Mesenchymal stem cell (in vitro differentiated cells and primary cell): ENCODE measurements around the gene FADD.
A peak's percentile ranks its signal among the peaks of the same experiment; 100 is the strongest.

Experiments
- DNase-seq: peaks from one replicate; pipeline ENCODE4 v3.0.0-alpha.2; 2013
- H2AFZ ChIP-seq: one replicate; pipeline ENCODE4 v1.6.1; 2013; ENCODE audit warnings: low read depth, mild to moderate bottlenecking, control low read depth, inconsistent platforms, low read length, moderate library complexity
- H2AK5ac ChIP-seq: 2 replicates; pipeline ENCODE4 v1.6.1; 2013; ENCODE audit warnings: low read length, moderate library complexity, mild to moderate bottlenecking, inconsistent platforms; ENCODE audit not compliant: severe bottlenecking
- H2BK120ac ChIP-seq: one replicate; pipeline ENCODE4 v1.6.1; 2013; ENCODE audit warnings: low read depth, mild to moderate bottlenecking, inconsistent platforms, low read length, moderate library complexity
- H2BK12ac ChIP-seq, 2 experiments: one replicate each; pipeline ENCODE4 v1.6.1; 2013; ENCODE audit warnings: inconsistent platforms in 2 of 2, low read length in 2 of 2, mild to moderate bottlenecking in 2 of 2, moderate library complexity in 2 of 2, control low read depth in 1 of 2
- H2BK15ac ChIP-seq: one replicate; pipeline ENCODE4 v1.6.1; 2013; ENCODE audit warnings: mild to moderate bottlenecking, low read depth, inconsistent platforms; ENCODE audit not compliant: poor library complexity, severe bottlenecking
- H2BK5ac ChIP-seq: 2 replicates; pipeline ENCODE4 v1.6.1; 2013; ENCODE audit warnings: low read depth, mild to moderate bottlenecking, low read length, control low read depth, inconsistent platforms; ENCODE audit not compliant: poor library complexity, severe bottlenecking
- H3K14ac ChIP-seq, 2 experiments: one replicate each; pipeline ENCODE4 v1.6.1; 2013; ENCODE audit warnings: inconsistent platforms in 2 of 2, low read length in 2 of 2, control low read depth in 1 of 2, mild to moderate bottlenecking in 1 of 2, moderate library complexity in 1 of 2
- H3K18ac ChIP-seq, 2 experiments: one replicate each; pipeline ENCODE4 v1.6.1; 2013; ENCODE audit warnings: inconsistent platforms in 2 of 2, low read length in 2 of 2, control low read depth in 1 of 2, low read depth in 1 of 2, mild to moderate bottlenecking in 1 of 2
- H3K23ac ChIP-seq, 2 experiments: one replicate each; pipeline ENCODE4 v1.6.1; 2013; ENCODE audit warnings: inconsistent platforms in 2 of 2, low read length in 2 of 2, mild to moderate bottlenecking in 2 of 2, moderate library complexity in 2 of 2, control low read depth in 1 of 2
- H3K27ac ChIP-seq: 2 replicates; pipeline ENCODE4 v1.5.1; 2013; ENCODE audit warnings: mild to moderate bottlenecking, moderate library complexity, low read length, control low read depth, inconsistent platforms; ENCODE audit not compliant: poor library complexity, severe bottlenecking
- H3K27me3 ChIP-seq, 2 experiments: 2 replicates each; pipeline versions ENCODE4 v1.6.1 to v1.7.0; 2013; ENCODE audit warnings: low read length in 2 of 2, mild to moderate bottlenecking in 2 of 2, moderate library complexity in 2 of 2, control low read depth in 1 of 2, inconsistent platforms in 1 of 2; ENCODE audit not compliant: control insufficient read depth in 1 of 2, insufficient read depth in 1 of 2
- H3K36me3 ChIP-seq, 2 experiments: 2 replicates each; pipeline versions ENCODE4 v1.6.1 to v1.7.0; 2013; ENCODE audit warnings: low read length in 2 of 2, control low read depth in 1 of 2, inconsistent platforms in 1 of 2, low read depth in 1 of 2, mild to moderate bottlenecking in 1 of 2; ENCODE audit not compliant: insufficient read depth in 2 of 2, control insufficient read depth in 1 of 2
- H3K4ac ChIP-seq, 2 experiments: one replicate each; pipeline ENCODE4 v1.6.1; 2013; ENCODE audit warnings: inconsistent platforms in 2 of 2, low read length in 2 of 2, mild to moderate bottlenecking in 2 of 2, moderate library complexity in 2 of 2, control low read depth in 1 of 2, low read depth in 1 of 2
- H3K4me1 ChIP-seq: 2 replicates; pipeline ENCODE4 v1.6.1; 2013; ENCODE audit warnings: low read depth, low read length, control low read depth; ENCODE audit not compliant: control insufficient read depth, insufficient read depth
- H3K4me2 ChIP-seq: 2 replicates; pipeline ENCODE4 v1.6.1; 2013; ENCODE audit warnings: low read length, mild to moderate bottlenecking, inconsistent platforms; ENCODE audit not compliant: poor library complexity, severe bottlenecking
- H3K4me3 ChIP-seq, 2 experiments: 2 replicates each; pipeline versions ENCODE4 v1.5.1 to v1.7.0; 2013; ENCODE audit warnings: low read length in 2 of 2, mild to moderate bottlenecking in 2 of 2, control low read depth in 1 of 2, low read depth in 1 of 2; ENCODE audit not compliant: insufficient read depth in 1 of 2
- H3K79me1 ChIP-seq: replicated peaks from 2 replicates; pipeline ENCODE4 v1.6.1; 2013; ENCODE audit warnings: mild to moderate bottlenecking, control low read depth, low read length, inconsistent platforms; ENCODE audit not compliant: poor library complexity, severe bottlenecking
- H3K9ac ChIP-seq: 2 replicates; pipeline ENCODE4 v1.7.0; 2013; ENCODE audit warnings: mild to moderate bottlenecking, low read length, moderate library complexity
- H3K9me3 ChIP-seq: 2 replicates; pipeline ENCODE4 v1.7.0; 2013; ENCODE audit warnings: mild to moderate bottlenecking, low read length; ENCODE audit not compliant: control insufficient read depth
- H4K8ac ChIP-seq: one replicate; pipeline ENCODE4 v1.6.1; 2013; ENCODE audit warnings: inconsistent platforms, mild to moderate bottlenecking, low read length, moderate library complexity
- H4K91ac ChIP-seq: one replicate; pipeline ENCODE4 v1.6.1; 2013; ENCODE audit warnings: mild to moderate bottlenecking, low read length, inconsistent platforms
- WGBS: methylation state at CpG from one replicate; pipeline ENCODE4 v1.1.7; 2013; ENCODE audit warnings: mixed read lengths; 5-methylcytosine and 5-hydroxymethylcytosine counted together

FADD gene

GRCh38 chr11:70242885-70243284, 39.8 kb downstream of the FADD start:
- Histone ChIP-seq H3K18ac (no peak overlapping the region), H3K27ac (no peak overlapping the region), H2AK5ac (no peak overlapping the region), H4K91ac (no peak overlapping the region), H3K79me1 (no peaks in the 10 kb centered on the region), H2BK12ac (no peak overlapping the region), H3K14ac (no peak overlapping the region), H3K4me2 (no peak overlapping the region), H2AFZ (no peak overlapping the region), H3K23ac (no peak overlapping the region), H2BK120ac (no peak overlapping the region), H3K9ac (no peak overlapping the region), H3K36me3 (no peaks in the 10 kb centered on the region), H2BK5ac (no peak overlapping the region), H2BK15ac (no peak overlapping the region), H3K9me3 (no peaks in the 10 kb centered on the region), H4K8ac (no peak overlapping the region), H3K27me3 (peaks cover 5 to 13% of the 10 kb centered on the region in 2 experiments), H3K4me3 (no peak overlapping the region), H3K4ac (no peak overlapping the region), H3K4me1 (peaks cover 19% of the 10 kb centered on the region)
- WGBS, result 64% methylated on average over 4 of the region's 4 CpGs
- DNase-seq, result no peak

GRCh38 chr11:70243912-70244652, 41.0 kb downstream of the FADD start:
- Histone ChIP-seq H3K9ac (peak overlapping the region; percentile 34), H4K8ac (no peak overlapping the region), H2BK5ac (no peak overlapping the region), H3K27me3 (peaks cover 5 to 13% of the 10 kb centered on the region in 2 experiments), H3K4me1 (peaks cover 20% of the 10 kb centered on the region), H3K4me2 (no peak overlapping the region), H3K79me1 (no peaks in the 10 kb centered on the region), H2AK5ac (no peak overlapping the region), H2BK120ac (no peak overlapping the region), H3K14ac (no peak overlapping the region), H2BK12ac (no peak overlapping the region), H3K18ac (no peak overlapping the region), H4K91ac (no peak overlapping the region), H3K4me3 (peak overlapping the region in 1 of 2 experiments; percentile 48), H3K23ac (no peak overlapping the region), H3K36me3 (no peaks in the 10 kb centered on the region), H2AFZ (no peak overlapping the region), H3K4ac (no peak overlapping the region), H3K9me3 (no peaks in the 10 kb centered on the region), H3K27ac (no peak overlapping the region), H2BK15ac (no peak overlapping the region)
- peak; percentile 12 for DNase-seq
- WGBS, result 80% methylated on average over 15 of the region's 15 CpGs

DNA sequence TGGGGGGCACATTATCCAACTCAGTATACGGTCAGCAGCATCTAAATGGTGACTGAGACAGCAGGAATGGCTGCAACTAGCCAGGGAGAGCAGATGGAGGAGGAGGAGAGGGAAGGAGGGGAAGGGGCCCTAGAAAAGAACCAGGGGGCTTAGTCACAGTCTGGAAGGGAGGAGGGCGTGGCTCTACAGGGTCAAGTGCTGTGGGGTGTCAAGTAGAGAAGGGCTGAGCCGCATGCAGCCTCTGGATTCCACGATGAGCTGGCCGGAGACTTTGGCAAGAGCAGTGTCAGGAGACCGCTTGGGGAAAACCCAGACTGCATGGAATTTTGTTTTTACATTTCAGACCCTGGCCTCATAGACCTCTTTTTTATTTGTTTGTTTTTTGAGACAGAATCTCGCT, 41.6 kb downstream of the FADD start:
- no peak overlapping the region for H2AFZ ChIP-seq
- WGBS, result 30% methylated on average over 7 of the region's 7 CpGs

GRCh38 chr11:70246196-70246595, 43.1 kb downstream of the FADD start:
- H4K91ac ChIP-seq, result no peak overlapping the region
- H3K4me3 ChIP-seq, result no peak overlapping the region
- no peak overlapping the region for H2BK15ac ChIP-seq
- no peak overlapping the region for H3K18ac ChIP-seq
- H3K9ac ChIP-seq, result no peak overlapping the region
- no peak overlapping the region for H2BK120ac ChIP-seq
- H3K4me1 ChIP-seq, result peaks cover 20% of the 10 kb centered on the region
- H2AFZ ChIP-seq, result no peak overlapping the region
- H3K4me2 ChIP-seq, result no peak overlapping the region
- H3K27ac ChIP-seq, result no peak overlapping the region
- no peaks in the 10 kb centered on the region for H3K27me3 ChIP-seq
- H3K23ac ChIP-seq, result peak overlapping the region in 1 of 2 experiments; percentile 9
- no peaks in the 10 kb centered on the region for H3K79me1 ChIP-seq
- peak; percentile 12 for DNase-seq
- H3K9me3 ChIP-seq, result no peaks in the 10 kb centered on the region
- no peak overlapping the region for H2BK12ac ChIP-seq
- no peaks in the 10 kb centered on the region for H3K36me3 ChIP-seq
- 80% methylated on average over 7 of the region's 8 CpGs for WGBS
- H3K14ac ChIP-seq, result no peak overlapping the region
- H2AK5ac ChIP-seq, result no peak overlapping the region
- H2BK5ac ChIP-seq, result no peak overlapping the region
- no peak overlapping the region for H3K4ac ChIP-seq
- no peak overlapping the region for H4K8ac ChIP-seq

More for the DNA sequence above, 41.6 kb downstream of the FADD start:
- Histone ChIP-seq H3K4me3 (peak overlapping the region in 1 of 2 experiments; percentile 48), H3K4ac (no peak overlapping the region), H3K27me3 (peaks cover 1 to 7% of the 10 kb centered on the region in 2 experiments), H3K9ac (peak overlapping the region; percentile 34), H2BK120ac (no peak overlapping the region), H2BK5ac (no peak overlapping the region), H2BK12ac (no peak overlapping the region), H2BK15ac (no peak overlapping the region), H3K79me1 (no peaks in the 10 kb centered on the region), H3K14ac (no peak overlapping the region), H3K18ac (no peak overlapping the region), H3K4me1 (peaks cover 20% of the 10 kb centered on the region), H4K8ac (no peak overlapping the region), H3K36me3 (no peaks in the 10 kb centered on the region), H2AK5ac (no peak overlapping the region), H3K4me2 (no peak overlapping the region), H3K27ac (peak overlapping the region; percentile 28), H3K23ac (no peak overlapping the region), H3K9me3 (no peaks in the 10 kb centered on the region), H4K91ac (no peak overlapping the region)
- DNase-seq, result peak; percentile 92
